SK-N-SH (cell line): ENCODE measurements around the gene NAT9.
A peak's percentile ranks its signal among the peaks of the same experiment; 100 is the strongest.

ENCODE experiments used
- CTCF ChIP-seq: fragments of 200-600 bp; sonication (generic); IDR thresholded peaks from 2 replicates; pipeline ENCODE4 v1.6.1; 2017; ENCODE audit warnings: antibody characterized with exemption, mild to moderate bottlenecking, moderate library complexity
- GABPA ChIP-seq: IDR thresholded peaks from 2 replicates; pipeline ENCODE4 v1.4.0; 2012; ENCODE audit warnings: low read depth, mild to moderate bottlenecking
- NRF1 ChIP-seq: IDR thresholded peaks from 2 replicates; pipeline ENCODE4 v1.6.1; 2012; ENCODE audit warnings: low read depth, mild to moderate bottlenecking, low read length
- POLR2AphosphoS5 ChIP-seq: IDR thresholded peaks from 2 replicates; pipeline ENCODE4 v1.6.1; 2012; ENCODE audit warnings: low read depth, low read length
- SMC3 ChIP-seq: IDR thresholded peaks from 2 replicates; pipeline ENCODE4 v1.6.1; 2012; ENCODE audit warnings: low read depth, low read length, improper control_type of control experiment
- TAF1 ChIP-seq: IDR thresholded peaks from 2 replicates; pipeline ENCODE4 v1.6.1; 2012; ENCODE audit warnings: low read depth, mild to moderate bottlenecking, low read length, moderate library complexity, borderline replicate concordance
- TCF12 ChIP-seq: IDR thresholded peaks from 2 replicates; pipeline ENCODE4 v1.4.0; 2012
- USF2 ChIP-seq: fragments of 150-350 bp; IDR thresholded peaks from 2 replicates; pipeline ENCODE4 v1.6.1; 2017; ENCODE audit warnings: antibody characterized with exemption, low read length, low read depth, borderline replicate concordance
- YY1 ChIP-seq: IDR thresholded peaks from 2 replicates; pipeline ENCODE4 v1.4.0; 2012; ENCODE audit warnings: low read depth, mild to moderate bottlenecking
- TF ChIP-seq, protein P1 (sequence below): IDR thresholded peaks from 2 replicates; pipeline ENCODE4 v1.4.0; 2012; ENCODE audit warnings: low read depth, borderline replicate concordance

GRCh38 chr17:74737299-74738050 is 38.7 kb downstream of the NAT9 start:
- TF ChIP-seq USF2 (no peak), TCF12 (no peak), CTCF (peak; percentile 47), YY1 (no peak), NRF1 (no peak), POLR2AphosphoS5 (no peak), SMC3 (peak; percentile 55), GABPA (no peak), TAF1 (no peak)
- TF ChIP-seq, protein P1, sequence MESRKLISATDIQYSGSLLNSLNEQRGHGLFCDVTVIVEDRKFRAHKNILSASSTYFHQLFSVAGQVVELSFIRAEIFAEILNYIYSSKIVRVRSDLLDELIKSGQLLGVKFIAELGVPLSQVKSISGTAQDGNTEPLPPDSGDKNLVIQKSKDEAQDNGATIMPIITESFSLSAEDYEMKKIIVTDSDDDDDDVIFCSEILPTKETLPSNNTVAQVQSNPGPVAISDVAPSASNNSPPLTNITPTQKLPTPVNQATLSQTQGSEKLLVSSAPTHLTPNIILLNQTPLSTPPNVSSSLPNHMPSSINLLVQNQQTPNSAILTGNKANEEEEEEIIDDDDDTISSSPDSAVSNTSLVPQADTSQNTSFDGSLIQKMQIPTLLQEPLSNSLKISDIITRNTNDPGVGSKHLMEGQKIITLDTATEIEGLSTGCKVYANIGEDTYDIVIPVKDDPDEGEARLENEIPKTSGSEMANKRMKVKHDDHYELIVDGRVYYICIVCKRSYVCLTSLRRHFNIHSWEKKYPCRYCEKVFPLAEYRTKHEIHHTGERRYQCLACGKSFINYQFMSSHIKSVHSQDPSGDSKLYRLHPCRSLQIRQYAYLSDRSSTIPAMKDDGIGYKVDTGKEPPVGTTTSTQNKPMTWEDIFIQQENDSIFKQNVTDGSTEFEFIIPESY, result no peak
